ENCODE data around the gene OR6B3. TPM values are rescaled to one million over a fixed set of nuclear protein-coding genes. Genes with fewer than 3 reads are reported as not detected.

Gene OR6B3
- total RNA-seq, 4 donors from 2014 or later = not detected

DNA sequence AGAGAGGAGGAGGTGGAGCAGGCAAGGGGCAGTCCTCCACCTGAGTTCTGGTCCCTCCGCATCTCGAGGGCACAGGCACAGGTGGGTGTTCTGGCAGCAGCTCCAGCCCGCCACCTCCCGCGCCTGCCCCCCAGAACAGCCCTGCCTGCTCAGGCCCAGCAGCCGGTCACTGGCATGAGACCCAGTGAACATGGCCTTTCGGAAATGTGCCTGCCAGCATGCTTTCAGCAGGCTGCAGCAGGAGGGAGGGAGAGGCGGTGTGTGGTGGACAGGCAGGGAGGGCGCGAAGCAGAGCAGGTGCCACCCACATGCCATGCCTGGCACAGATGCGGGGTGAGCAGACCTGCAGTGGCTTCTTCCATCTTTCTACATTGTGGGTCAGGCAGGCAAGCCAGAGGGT is 3.4 kb upstream of the OR6B3 start:
- TF ChIP-seq EP300 (IDR thresholded peaks at IDR 0.05) (no peak), POLR2AphosphoS5 (IDR thresholded peaks at IDR 0.05) (no peak)
- Histone ChIP-seq H3K9me3 (no peaks in the 10 kb centered on the region), H3K27ac (replicated peaks in 1 of 4) (no peak overlapping the region), H3K4me1 (no peaks in the 10 kb centered on the region), H3K27me3 (peaks cover 0 to 67% (median 8%) of the 10 kb centered on the region in 4 donors), H3K36me3 (no peaks in the 10 kb centered on the region), H3K4me3 (no peak overlapping the region)
- intact Hi-C loops (cut with DNase I) = no loop called here
- no peak for DNase-seq (ENCODE audit: extremely low spot score)
- WGBS = 90% methylated on average over 11 of the region's 11 CpGs

DNA sequence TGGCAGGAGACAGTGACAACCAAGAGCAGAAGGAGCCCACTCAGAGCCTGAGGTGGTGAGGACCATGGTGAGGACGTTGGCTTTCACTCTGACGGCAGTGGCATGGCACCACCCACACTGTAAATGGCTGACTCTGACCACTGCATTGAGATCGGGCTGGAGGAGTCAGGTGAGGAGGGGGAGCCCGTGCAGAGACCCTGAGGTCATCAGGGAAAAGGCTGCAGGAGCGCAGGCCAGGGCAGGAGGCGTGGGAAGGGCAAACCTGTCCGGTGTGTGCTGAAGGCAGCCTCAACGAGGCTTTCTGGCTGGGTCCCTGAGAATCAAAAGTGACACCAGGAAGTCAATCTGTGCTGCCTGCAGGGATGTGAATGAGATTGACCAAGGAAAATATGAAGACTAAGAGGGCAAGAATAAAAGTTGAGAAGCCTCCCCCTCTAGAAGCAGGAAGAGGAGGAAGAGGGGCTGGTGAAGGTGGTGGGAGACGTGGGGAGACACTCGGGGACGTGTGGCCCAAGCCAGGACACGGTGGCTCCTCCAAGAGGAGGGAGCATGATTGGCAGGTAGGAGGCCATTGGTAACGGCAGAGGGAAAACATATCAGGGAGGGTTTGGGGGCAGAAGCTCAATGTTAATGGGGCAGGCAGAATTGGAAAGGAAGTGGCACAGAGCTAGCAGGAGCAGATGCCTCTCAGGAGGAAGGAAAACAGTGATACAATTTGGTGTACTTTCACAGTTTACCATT is 2.0 kb upstream of the OR6B3 start:
- Histone ChIP-seq H3K27ac (replicated peaks in 1 of 4) (no peak overlapping the region), H3K27me3 (peaks cover 0 to 77% (median 8%) of the 10 kb centered on the region in 4 donors), H3K4me3 (no peak overlapping the region), H3K4me1 (no peaks in the 10 kb centered on the region), H3K9me3 (no peaks in the 10 kb centered on the region), H3K36me3 (no peaks in the 10 kb centered on the region)
- no peak for TF ChIP-seq EP300 (IDR thresholded peaks at IDR 0.05)
- no peak for TF ChIP-seq POLR2A (IDR thresholded peaks at IDR 0.05; ENCODE audit: low read depth)
- TF ChIP-seq, protein P1, sequence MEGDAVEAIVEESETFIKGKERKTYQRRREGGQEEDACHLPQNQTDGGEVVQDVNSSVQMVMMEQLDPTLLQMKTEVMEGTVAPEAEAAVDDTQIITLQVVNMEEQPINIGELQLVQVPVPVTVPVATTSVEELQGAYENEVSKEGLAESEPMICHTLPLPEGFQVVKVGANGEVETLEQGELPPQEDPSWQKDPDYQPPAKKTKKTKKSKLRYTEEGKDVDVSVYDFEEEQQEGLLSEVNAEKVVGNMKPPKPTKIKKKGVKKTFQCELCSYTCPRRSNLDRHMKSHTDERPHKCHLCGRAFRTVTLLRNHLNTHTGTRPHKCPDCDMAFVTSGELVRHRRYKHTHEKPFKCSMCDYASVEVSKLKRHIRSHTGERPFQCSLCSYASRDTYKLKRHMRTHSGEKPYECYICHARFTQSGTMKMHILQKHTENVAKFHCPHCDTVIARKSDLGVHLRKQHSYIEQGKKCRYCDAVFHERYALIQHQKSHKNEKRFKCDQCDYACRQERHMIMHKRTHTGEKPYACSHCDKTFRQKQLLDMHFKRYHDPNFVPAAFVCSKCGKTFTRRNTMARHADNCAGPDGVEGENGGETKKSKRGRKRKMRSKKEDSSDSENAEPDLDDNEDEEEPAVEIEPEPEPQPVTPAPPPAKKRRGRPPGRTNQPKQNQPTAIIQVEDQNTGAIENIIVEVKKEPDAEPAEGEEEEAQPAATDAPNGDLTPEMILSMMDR (IDR thresholded peaks at IDR 0.05) = no peak
- TF ChIP-seq POLR2AphosphoS5 (IDR thresholded peaks at IDR 0.05) = no peak
- 46% methylated on average over 13 of the region's 13 CpGs for WGBS
- intact Hi-C loops (cut with DNase I) = no loop called here
- DNase-seq (ENCODE audit: extremely low spot score) = no peak

DNA sequence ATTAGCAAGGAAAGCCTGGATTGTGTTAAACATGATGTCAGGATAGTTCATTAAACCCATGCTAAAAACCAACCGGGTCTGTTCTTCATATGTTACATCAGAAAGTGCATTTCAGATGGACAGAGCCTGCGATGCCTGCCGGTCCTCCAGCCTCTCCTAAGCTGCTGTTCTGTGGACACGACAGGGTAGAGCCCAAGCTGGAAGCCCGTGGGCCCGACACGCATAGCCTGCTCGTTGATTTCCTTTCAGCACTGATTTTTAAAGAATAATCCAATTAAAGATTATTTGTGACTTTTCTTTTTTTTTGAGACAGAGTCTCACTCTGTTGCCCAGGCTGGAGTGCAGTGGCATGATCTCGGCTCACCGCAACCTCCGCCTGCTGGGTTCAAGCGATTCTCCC is 797 bp downstream of the OR6B3 start:
- Histone ChIP-seq H3K27me3 (peaks cover 0 to 81% (median 8%) of the 10 kb centered on the region in 4 donors), H3K4me3 (no peak overlapping the region), H3K36me3 (no peaks in the 10 kb centered on the region), H3K4me1 (no peaks in the 10 kb centered on the region), H3K9me3 (no peaks in the 10 kb centered on the region), H3K27ac (replicated peaks in 1 of 4) (no peak overlapping the region)
- TF ChIP-seq POLR2A (IDR thresholded peaks at IDR 0.05; ENCODE audit: low read depth) = no peak
- no peak for TF ChIP-seq POLR2AphosphoS5 (IDR thresholded peaks at IDR 0.05)
- TF ChIP-seq, protein P1 (IDR thresholded peaks at IDR 0.05) = no peak
- TF ChIP-seq EP300 (IDR thresholded peaks at IDR 0.05) = no peak
- WGBS = 75% methylated on average over 12 of the region's 12 CpGs
- DNase-seq (ENCODE audit: extremely low spot score) = no peak
- intact Hi-C loops (cut with DNase I) = no loop called here

DNA sequence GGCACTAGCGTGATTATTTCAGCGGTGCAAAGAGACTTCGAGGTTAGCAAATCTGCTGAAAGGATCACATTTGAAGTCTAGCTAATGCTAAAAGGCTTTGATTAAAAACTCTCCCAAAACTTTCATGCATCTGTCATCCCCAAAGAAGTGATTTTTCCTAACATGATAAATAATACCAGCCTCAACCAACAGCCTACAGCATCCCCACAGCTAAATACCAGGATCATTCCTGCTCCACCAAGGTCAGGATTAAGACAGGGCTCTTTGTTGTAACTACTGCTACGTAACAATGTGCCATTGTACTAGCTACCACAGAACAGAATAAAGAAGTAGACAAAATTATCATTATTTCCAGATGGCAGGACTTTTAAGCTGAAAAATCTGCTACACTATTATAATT is 1.6 kb downstream of the OR6B3 start:
- Histone ChIP-seq H3K9me3 (no peaks in the 10 kb centered on the region), H3K27ac (replicated peaks in 1 of 4) (no peak overlapping the region), H3K4me1 (no peaks in the 10 kb centered on the region), H3K4me3 (no peak overlapping the region), H3K27me3 (peaks cover 0 to 79% (median 7%) of the 10 kb centered on the region in 4 donors), H3K36me3 (no peaks in the 10 kb centered on the region)
- WGBS = 67% methylated on average over 4 of the region's 4 CpGs
- intact Hi-C loops (cut with DNase I) = no loop called here
- no peak for DNase-seq (ENCODE audit: extremely low spot score)
- TF ChIP-seq POLR2A (IDR thresholded peaks at IDR 0.05; ENCODE audit: low read depth) (no peak), POLR2AphosphoS5 (IDR thresholded peaks at IDR 0.05) (no peak), EP300 (IDR thresholded peaks at IDR 0.05) (no peak)
- TF ChIP-seq, protein P1 (IDR thresholded peaks at IDR 0.05) = no peak

DNA sequence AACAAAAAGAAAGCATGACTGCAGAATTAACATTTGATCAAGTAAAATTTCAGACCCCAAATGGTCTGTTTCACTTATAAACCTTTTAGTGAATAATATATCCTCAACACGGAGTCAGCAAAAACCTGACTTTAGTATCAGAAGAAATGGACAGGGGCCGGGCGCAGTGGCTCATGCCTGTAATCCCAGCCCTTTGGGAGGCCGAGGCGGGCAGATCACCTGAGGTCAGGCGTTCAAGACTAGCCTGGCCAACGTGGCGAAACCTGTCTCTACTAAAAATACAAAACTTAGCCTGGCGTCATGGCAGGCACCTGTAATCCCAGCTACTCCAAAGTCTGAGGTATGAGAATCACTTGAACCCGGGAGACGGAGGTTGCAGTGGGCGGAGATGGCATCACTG is 3.0 kb downstream of the OR6B3 start:
- TF ChIP-seq, protein P1 (IDR thresholded peaks at IDR 0.05) = no peak
- TF ChIP-seq POLR2AphosphoS5 (IDR thresholded peaks at IDR 0.05) (no peak), EP300 (IDR thresholded peaks at IDR 0.05) (no peak), POLR2A (IDR thresholded peaks at IDR 0.05; ENCODE audit: low read depth) (no peak)
- Histone ChIP-seq H3K36me3 (no peaks in the 10 kb centered on the region), H3K4me1 (no peaks in the 10 kb centered on the region), H3K9me3 (no peaks in the 10 kb centered on the region), H3K4me3 (no peak overlapping the region), H3K27me3 (peaks cover 0 to 76% (median 6%) of the 10 kb centered on the region in 4 donors), H3K27ac (replicated peaks in 1 of 4) (no peak overlapping the region)
- intact Hi-C loops (cut with DNase I) = no loop called here
- WGBS = 80% methylated on average over 12 of the region's 12 CpGs
- no peak for DNase-seq (ENCODE audit: extremely low spot score)
